Skin of body (tissue), 2 donors: ENCODE measurements around the gene POLE4. TPM values are rescaled to one million over a fixed set of nuclear protein-coding genes. Genes with fewer than 3 reads are reported as not detected.

Source experiments
- DNase-seq: peaks from one replicate; lab custom pipeline; 2025; lab: John Stamatoyannopoulos, UW
- total RNA-seq: library from RNA; depleted of rRNA; stranded (reverse); fragments of >200 nt; gene quantifications from one replicate; pipeline ENCODE4 v1.2.3, GENCODE V29; 2014

POLE4 gene
- total RNA-seq, 1 donor from 2014 or later: 14.1 TPM

GRCh38 chr2:74939919-74940812, 18.3 kb upstream of the POLE4 start:
- no peak for DNase-seq

GRCh38 chr2:74941284-74941683, 17.2 kb upstream of the POLE4 start:
- DNase-seq: no peak

- no peak for DNase-seq
Observed at GRCh38 chr2:74942263-74942662, 16.2 kb upstream of the POLE4 start.

- DNase-seq: no peak
Observed at GRCh38 chr2:74944987-74945787, 13.3 kb upstream of the POLE4 start.

GRCh38 chr2:74945788-74946331, 12.6 kb upstream of the POLE4 start:
- no peak for DNase-seq

GRCh38 chr2:74947703-74948102, 10.7 kb upstream of the POLE4 start:
- DNase-seq: no peak

- no peak for DNase-seq
Observed at GRCh38 chr2:74948779-74949178, 9.7 kb upstream of the POLE4 start.

GRCh38 chr2:74951211-74951754, 7.2 kb upstream of the POLE4 start:
- no peak for DNase-seq

- DNase-seq: no peak
Observed at GRCh38 chr2:74952575-74952974, 5.9 kb upstream of the POLE4 start.

GRCh38 chr2:74953796-74954499, 4.5 kb upstream of the POLE4 start:
- no peak for DNase-seq

GRCh38 chr2:74954500-74954874, 4.0 kb upstream of the POLE4 start:
- DNase-seq: no peak

- DNase-seq: no peak
Observed at GRCh38 chr2:74957886-74958273, 563 bp upstream of the POLE4 start.

GRCh38 chr2:74959106-74959751, 786 bp downstream of the POLE4 start:
- no peak for DNase-seq

GRCh38 chr2:74966887-74967286, 8.4 kb downstream of the POLE4 start:
- DNase-seq: no peak

- no peak for DNase-seq
Observed at GRCh38 chr2:74975016-74975415, 16.6 kb downstream of the POLE4 start.

GRCh38 chr2:74979844-74980243, 21.4 kb downstream of the POLE4 start:
- DNase-seq: no peak

- no peak for DNase-seq
Observed at GRCh38 chr2:74982577-74982976, 24.1 kb downstream of the POLE4 start.

- DNase-seq: no peak
Observed at GRCh38 chr2:74983631-74984392, 25.4 kb downstream of the POLE4 start.

- no peak for DNase-seq
Observed at GRCh38 chr2:74984947-74985637, 26.6 kb downstream of the POLE4 start.
